Inflammatory macrophage treated with lipopolysaccharide for 1 hour (primary cell): ENCODE data around the gene SPNS3.

Source experiments
- DNase-seq, 2 donors: peaks; one replicate each; pipeline ENCODE4 v3.0.0-alpha.2; 2020 to 2022

SPNS3 gene

GRCh38 chr17:4472286-4472685, 38.5 kb downstream of the SPNS3 start:
- DNase-seq: no peak

- DNase-seq: no peak
Observed at GRCh38 chr17:4474093-4474492, 40.4 kb downstream of the SPNS3 start.

- no peak for DNase-seq
Observed at GRCh38 chr17:4475001-4475400, 41.3 kb downstream of the SPNS3 start.

- DNase-seq: no peak
Observed at GRCh38 chr17:4475463-4475862, 41.7 kb downstream of the SPNS3 start.

- DNase-seq: no peak
Observed at GRCh38 chr17:4476017-4476416, 42.3 kb downstream of the SPNS3 start.

- DNase-seq: no peak
Observed at GRCh38 chr17:4476511-4477070, 42.9 kb downstream of the SPNS3 start.

GRCh38 chr17:4477255-4477791, 43.6 kb downstream of the SPNS3 start:
- DNase-seq: no peak

DNA sequence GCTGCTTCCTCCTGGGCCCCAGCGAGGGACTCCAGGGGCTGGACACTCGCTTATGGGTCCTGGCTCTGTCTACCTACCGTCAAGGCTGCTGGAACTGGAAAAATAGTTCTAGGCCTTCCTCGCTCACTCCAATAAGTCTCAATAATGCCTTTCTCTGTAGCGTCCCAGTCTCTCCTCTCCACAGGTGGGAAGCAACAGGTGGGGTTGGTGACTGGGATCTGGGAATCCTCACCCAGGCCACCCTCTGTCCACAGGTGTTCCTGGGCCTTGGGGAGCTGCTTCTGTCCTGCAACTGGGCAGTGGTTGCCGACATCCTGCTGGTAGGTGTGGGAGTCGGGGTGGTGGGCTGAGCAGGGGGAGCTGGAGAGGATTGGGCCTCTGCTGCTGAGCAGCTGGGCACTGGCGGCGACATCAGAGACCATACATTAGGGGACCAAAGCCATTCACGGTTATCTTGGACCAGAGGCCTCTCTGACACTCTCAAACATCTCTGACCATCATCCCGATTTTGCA, 44.6 kb downstream of the SPNS3 start:
- no peak for DNase-seq

- no peak for DNase-seq
Observed at GRCh38 chr17:4479340-4479981, 45.7 kb downstream of the SPNS3 start.

DNA sequence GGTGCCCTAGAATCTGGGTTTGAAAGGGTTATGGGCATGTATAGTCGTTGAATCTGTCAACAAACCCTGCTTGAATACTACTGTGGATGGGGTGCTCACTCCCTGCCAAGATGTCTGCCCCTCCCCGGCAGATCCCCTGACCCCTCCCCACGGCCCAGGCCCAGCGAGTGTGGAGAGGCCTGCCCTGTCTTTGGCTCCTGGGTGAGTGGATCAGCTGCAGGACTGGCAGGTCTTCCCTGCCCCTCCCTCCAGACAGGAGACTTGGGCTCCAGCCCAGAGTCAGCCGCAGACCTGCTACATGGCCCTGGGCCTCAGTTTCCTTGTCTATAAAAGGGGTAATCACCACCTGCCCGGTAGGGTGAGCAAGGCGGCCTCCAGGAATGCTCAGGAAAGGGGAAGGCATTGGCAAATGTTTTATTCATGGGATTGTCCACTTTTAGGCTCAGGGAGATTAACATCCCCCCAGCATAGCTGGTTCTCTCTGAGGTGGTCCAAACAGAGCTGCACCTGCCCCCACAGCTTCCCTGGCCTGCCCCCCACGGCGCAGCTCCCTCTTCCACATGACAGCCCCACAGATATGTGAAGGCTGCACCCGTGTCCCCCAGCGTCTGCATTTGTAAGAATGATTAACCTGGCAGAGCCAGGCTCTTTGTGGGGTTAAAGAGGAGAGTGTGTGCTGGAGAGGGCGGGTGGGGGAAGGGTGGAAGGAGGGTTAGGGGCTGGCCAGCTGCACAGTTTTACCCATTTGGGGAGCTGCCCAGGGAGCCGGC, 46.4 kb downstream of the SPNS3 start:
- no peak for DNase-seq

- peak in 1 of 2 donors; percentile 18 for DNase-seq
Observed at GRCh38 chr17:4480929-4481898, 47.5 kb downstream of the SPNS3 start.

DNA sequence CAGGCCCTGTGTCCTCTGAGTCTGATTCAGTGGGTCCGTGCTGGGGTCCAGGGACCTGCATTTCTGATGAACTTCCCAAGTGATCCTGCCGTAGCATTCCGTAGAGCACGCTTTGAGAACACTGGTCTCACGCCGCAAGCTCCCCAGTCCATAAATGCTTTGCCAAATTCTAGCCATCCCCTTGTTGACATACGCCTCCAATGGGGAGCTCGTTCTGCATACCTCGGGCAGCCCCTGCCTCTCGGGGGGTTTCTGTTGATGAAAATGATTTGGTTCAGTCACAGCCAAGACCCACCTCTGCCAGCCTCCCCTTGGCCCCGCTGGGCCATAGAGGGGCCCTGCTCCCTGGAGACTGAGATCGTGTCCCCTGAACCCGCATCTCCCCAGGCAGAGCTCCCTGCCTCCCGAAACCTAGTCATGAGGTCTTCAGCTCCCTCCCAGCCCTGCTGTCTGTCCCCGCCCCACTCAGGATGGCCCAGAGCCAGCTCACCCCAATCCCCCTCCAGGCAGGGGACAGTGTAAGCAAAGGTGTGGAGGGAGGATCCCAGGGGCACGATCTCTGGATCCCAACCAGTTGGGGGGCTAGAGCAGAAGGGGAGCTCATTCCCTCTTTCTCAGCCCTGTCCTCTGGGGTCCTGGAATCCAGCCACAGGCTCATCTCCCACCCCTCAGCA, 48.7 kb downstream of the SPNS3 start:
- DNase-seq: no peak

- no peak for DNase-seq
Observed at GRCh38 chr17:4483012-4483840, 49.5 kb downstream of the SPNS3 start.

- DNase-seq: no peak
Observed at GRCh38 chr17:4485676-4486646, 52.2 kb downstream of the SPNS3 start.

DNA sequence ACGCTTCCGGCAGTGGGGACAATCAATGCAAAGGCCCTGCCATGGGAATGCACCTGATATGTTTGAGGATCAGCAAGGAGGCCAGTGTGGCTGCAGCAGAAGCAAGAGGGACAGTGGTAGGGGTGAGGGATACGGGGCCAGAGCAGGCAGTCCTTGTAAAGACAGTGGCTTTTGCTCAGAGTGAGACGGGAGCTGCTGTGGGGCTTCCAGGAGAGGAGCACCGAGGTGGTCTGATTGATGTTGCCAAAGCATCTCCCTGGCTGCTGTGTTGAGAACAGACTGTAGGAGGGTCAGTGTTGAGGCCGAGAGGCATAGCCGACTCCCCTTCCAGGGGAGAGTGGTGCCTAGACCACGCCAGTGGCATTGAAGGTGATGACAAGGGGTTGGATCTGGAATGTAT, 53.6 kb downstream of the SPNS3 start:
- no peak for DNase-seq

DNA sequence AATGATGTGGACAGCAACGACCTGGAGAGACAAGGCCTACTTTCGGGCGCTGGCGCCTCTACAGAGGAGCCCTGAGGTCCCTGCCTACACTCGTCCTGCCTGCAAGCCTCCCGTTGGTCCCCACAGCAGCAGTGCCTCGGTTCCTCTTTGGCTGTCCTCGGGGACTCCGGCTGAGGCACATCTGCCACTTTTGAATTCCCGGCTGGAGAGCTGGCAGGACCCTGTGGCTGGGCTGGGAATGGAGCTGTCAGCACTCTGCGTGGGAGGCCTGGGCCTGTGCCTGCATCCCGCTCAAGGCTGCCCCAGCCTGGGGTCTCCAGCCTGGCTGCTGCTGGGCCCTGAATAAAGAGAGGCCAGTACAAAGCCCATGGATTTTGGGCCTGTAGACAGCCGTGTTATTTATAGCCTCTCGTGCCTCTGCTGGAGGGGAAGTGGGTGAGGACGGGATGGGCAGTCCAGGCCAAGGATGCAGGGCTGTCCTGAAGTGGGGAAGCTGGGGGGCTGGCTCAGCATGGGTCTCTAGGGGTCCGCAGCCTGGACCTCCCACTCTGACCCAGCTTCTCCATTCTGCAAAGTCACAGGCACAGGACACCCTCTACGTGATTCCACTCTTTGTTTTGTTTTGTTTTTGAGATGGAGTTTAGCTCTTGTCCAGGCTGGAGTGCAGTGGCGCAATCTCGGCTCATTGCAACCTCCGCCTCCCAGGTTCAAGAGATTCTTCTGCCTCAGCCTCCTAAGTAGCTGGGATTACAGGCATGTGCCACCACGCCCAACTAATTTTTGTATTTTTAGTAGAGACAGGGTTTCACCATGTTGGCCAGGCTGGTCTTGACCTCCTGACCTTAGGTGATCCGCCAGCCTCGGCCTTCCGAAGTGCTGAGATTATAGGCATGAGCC, 54.3 kb downstream of the SPNS3 start:
- no peak for DNase-seq

DNA sequence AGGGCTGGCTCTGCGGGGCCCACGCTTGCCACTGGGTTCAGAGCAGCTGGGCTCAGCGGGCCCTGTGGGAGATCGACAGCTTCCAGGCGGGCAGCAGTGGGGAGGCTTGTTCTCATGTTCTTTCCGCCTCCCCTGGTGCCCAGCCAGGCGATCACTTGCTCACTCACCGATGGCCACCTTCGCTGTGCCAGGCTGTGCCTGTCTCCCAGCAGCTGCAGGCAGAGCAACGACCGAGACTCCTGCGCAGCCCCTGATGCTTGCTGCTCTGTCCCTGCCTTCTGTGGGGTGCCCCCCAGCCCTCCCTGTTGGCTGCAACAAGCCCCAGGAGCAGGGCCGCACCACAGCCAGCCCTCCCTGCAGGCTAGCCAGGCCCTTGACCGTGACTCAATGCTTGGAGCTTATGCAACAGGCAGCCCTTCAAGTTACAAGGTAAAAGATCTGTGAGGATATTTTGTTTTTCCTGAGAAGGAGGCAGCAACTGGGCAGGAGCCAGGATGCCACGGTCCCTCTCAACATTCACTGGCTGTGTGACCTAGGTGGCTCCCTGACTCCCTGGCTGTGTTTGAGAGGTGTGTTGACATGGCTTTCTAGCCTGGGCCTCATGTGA, 55.4 kb downstream of the SPNS3 start:
- no peak for DNase-seq

DNA sequence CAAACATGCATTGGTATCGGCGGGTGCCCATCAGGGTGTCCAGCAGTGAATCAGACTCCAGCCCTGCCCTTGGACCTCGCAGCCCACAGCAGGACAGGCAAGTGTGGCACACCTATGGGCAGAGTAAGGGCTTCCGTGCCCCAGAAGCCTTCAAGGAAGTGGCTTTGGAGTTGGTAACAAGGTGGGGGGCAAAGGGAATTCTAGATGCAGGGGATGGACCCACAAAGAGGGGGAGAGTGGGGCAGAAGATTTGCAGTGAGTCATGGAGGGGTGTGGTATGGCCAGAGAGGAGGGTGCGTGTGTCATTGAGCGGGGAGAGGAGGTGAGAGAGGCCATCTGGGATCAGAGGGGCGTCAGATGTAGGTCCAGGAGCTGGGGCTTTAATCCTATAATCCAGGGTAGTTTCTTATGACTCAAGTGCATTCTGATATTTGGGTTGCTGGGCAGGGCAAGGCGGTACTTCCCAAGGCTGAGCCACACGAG, 56.4 kb downstream of the SPNS3 start:
- DNase-seq: no peak
